ENCODE measurements around the gene GPHB5. TPM values are rescaled to one million over a fixed set of nuclear protein-coding genes. Genes with fewer than 3 reads are reported as not detected.
A peak's percentile ranks its signal among the peaks of the same experiment; 100 is the strongest.
"Not testable (repeated sequence)": the region's sequence is repeated elsewhere in the genome, so short reads cannot be mapped to it uniquely, and the experiment has no call there.

GPHB5 gene
- total RNA-seq, 1 experiment from 2014 or later = not detected

DNA sequence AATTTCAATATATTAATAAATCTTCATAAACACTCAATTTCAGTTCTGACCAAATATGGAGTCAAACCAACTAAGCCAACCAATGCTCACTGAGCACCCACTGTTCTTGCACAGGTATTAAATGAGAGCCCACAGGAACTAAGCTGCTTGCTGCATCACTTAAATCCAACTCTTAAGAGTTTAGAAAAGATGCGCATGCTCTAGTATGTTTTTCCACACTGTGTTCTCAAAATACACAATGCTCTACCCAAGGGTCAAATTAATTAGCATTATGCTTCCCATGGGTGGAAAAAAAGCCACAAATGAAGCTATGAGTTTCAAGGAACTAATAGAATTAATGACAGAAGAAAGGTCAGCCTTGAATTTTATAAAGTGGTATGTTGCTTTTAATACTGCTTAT, 3.7 kb upstream of the GPHB5 start:
- no TSS peak for BruUV-seq (replicated peaks)
- TF ChIP-seq EZH2 (IDR thresholded peaks at IDR 0.05; ENCODE audit: low read length, unreplicated experiment) (no peak), EZH2phosphoT487 (IDR thresholded peaks at IDR 0.05; ENCODE audit: borderline replicate concordance, low read length) (no peak)
- TF ChIP-seq, protein P1, sequence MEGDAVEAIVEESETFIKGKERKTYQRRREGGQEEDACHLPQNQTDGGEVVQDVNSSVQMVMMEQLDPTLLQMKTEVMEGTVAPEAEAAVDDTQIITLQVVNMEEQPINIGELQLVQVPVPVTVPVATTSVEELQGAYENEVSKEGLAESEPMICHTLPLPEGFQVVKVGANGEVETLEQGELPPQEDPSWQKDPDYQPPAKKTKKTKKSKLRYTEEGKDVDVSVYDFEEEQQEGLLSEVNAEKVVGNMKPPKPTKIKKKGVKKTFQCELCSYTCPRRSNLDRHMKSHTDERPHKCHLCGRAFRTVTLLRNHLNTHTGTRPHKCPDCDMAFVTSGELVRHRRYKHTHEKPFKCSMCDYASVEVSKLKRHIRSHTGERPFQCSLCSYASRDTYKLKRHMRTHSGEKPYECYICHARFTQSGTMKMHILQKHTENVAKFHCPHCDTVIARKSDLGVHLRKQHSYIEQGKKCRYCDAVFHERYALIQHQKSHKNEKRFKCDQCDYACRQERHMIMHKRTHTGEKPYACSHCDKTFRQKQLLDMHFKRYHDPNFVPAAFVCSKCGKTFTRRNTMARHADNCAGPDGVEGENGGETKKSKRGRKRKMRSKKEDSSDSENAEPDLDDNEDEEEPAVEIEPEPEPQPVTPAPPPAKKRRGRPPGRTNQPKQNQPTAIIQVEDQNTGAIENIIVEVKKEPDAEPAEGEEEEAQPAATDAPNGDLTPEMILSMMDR (conservative IDR thresholded peaks at IDR 0.05; ENCODE audit: low read depth, low read length) = no peak
- POLR2A ChIA-PET (ENCODE audit: unreplicated experiment) = no interaction called here

DNA sequence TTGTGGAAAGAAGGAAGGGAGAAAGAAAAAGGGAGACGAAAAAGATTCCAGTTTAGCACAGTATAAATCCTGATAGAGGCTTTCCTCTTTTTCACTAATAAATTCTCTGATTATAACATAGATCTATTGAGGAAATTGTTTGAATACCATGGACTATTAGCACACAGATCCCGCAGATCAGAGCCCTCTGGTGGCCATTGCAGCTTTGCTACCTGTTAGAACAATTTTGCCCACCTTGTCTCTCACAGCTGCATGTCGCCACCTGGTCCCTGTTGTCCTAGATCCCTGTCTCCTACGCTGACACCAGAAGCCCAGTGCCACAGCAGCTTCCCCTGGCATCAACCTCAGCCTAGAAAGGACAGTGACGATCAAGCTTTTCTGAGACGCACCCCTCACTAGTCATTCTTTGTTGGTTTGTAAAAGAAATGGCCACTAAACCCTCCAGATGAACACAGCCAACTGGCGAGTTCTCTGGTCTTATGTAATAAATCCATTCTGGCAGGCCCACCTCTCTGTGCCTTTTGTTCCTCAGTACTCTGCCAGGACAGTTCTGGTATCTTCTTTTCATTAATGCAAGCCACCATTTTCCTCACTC, 9.9 kb downstream of the GPHB5 start:
- POLR2A ChIA-PET (ENCODE audit: unreplicated experiment) = no interaction called here
- Histone ChIP-seq H3K36me3 (ENCODE audit: low read depth, low read length) (no peaks in the 10 kb centered on the region), H3K4me2 (ENCODE audit: low read length) (no peak overlapping the region), H3K9me2 (replicated peaks; ENCODE audit: low read length) (no peaks in the 10 kb centered on the region), H3K4me1 (ENCODE audit: insufficient read depth, low read length) (no peaks in the 10 kb centered on the region), H3K27me3 (ENCODE audit: low read length) (peaks cover 59% of the 10 kb centered on the region), H2AFZ (ENCODE audit: low read length) (no peak overlapping the region), H3K79me2 (ENCODE audit: low read length) (no peaks in the 10 kb centered on the region), H3K9me3 (ENCODE audit: low read length) (no peaks in the 10 kb centered on the region), H3F3A (ENCODE audit: low read length, unreplicated experiment) (no peaks in the 10 kb centered on the region), H3K9ac (ENCODE audit: low read length) (no peak overlapping the region), H3K4me3 (ENCODE audit: low read length) (no peak overlapping the region), H3K27ac (ENCODE audit: low read length) (no peak overlapping the region), H4K20me1 (ENCODE audit: low read length) (no peaks in the 10 kb centered on the region)
- TF ChIP-seq EZH2phosphoT487 (IDR thresholded peaks at IDR 0.05; ENCODE audit: borderline replicate concordance, low read length) (no peak), EZH2 (IDR thresholded peaks at IDR 0.05; ENCODE audit: low read length, unreplicated experiment) (no peak)
- TF ChIP-seq, protein P1 (conservative IDR thresholded peaks at IDR 0.05; ENCODE audit: low read depth, low read length) = peak; percentile 82
- BruUV-seq (replicated peaks) = no TSS peak
- DNase-seq (peak; percentile 55), ATAC-seq (peak; percentile 93)
- CTCF ChIA-PET = interaction anchor here (1.0 kb wide), 1 partner anchor 96 kb away, joined by 3 read pairs; no protein-coding TSS in a partner anchor
- intact Hi-C loops (cut with micrococcal nuclease) = loop anchor here (1.0 kb wide), 1 partner anchor 1146 kb away; no protein-coding TSS in a partner anchor

More for the DNA sequence above, 3.7 kb upstream of the GPHB5 start:
- Histone ChIP-seq H3F3A (ENCODE audit: low read length, unreplicated experiment) (no peaks in the 10 kb centered on the region), H3K27ac (ENCODE audit: low read length) (no peak overlapping the region), H3K79me2 (ENCODE audit: low read length) (no peaks in the 10 kb centered on the region), H2AFZ (ENCODE audit: low read length) (no peak overlapping the region), H3K4me2 (ENCODE audit: low read length) (no peak overlapping the region), H3K9ac (ENCODE audit: low read length) (no peak overlapping the region), H4K20me1 (ENCODE audit: low read length) (no peaks in the 10 kb centered on the region), H3K4me3 (ENCODE audit: low read length) (no peak overlapping the region), H3K9me2 (replicated peaks; ENCODE audit: low read length) (no peaks in the 10 kb centered on the region), H3K36me3 (ENCODE audit: low read depth, low read length) (no peaks in the 10 kb centered on the region), H3K27me3 (ENCODE audit: low read length) (peaks cover 57% of the 10 kb centered on the region), H3K9me3 (ENCODE audit: low read length) (no peaks in the 10 kb centered on the region), H3K4me1 (ENCODE audit: insufficient read depth, low read length) (no peaks in the 10 kb centered on the region)
- intact Hi-C loops (cut with micrococcal nuclease) = no loop called here
- ATAC-seq (no peak), DNase-seq (no peak)
- CTCF ChIA-PET = no interaction called here

DNA sequence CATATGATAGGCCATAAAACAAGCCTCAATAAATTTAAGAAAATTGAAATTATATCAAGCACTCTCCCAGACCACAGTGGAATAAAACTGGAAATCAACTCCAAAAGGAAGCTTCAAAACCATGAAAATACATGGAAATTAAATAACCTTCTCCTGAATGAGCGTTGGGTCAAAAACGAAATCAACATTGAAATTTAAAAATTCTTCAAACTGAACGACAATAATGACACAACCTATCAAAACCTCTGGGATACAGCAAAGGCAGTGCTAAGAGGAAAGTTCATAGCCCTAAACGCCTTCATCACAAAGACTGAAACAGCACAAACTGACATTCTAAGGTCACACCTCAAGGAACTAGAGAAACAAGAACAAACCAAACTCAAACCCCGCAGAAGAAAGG, 14.3 kb downstream of the GPHB5 start:
- H3K9ac ChIP-seq (ENCODE audit: low read length); H3K9me2 ChIP-seq (replicated peaks; ENCODE audit: low read length); DNase-seq; POLR2A ChIA-PET (ENCODE audit: unreplicated experiment); intact Hi-C loops (cut with micrococcal nuclease); H3K4me3 ChIP-seq (ENCODE audit: low read length); H4K20me1 ChIP-seq (ENCODE audit: low read length); H3K36me3 ChIP-seq (ENCODE audit: low read depth, low read length); ATAC-seq; H3K79me2 ChIP-seq (ENCODE audit: low read length); CTCF ChIA-PET; H3K4me2 ChIP-seq (ENCODE audit: low read length); H3K9me3 ChIP-seq (ENCODE audit: low read length); H3K27ac ChIP-seq (ENCODE audit: low read length); H3K4me1 ChIP-seq (ENCODE audit: insufficient read depth, low read length); BruUV-seq (replicated peaks); H3F3A ChIP-seq (ENCODE audit: low read length, unreplicated experiment); H2AFZ ChIP-seq (ENCODE audit: low read length): not testable (repeated sequence)
- H3K27me3 ChIP-seq (ENCODE audit: low read length) = peaks cover 52% of the 10 kb centered on the region

Measured in PC-3 (cell line).